HL-60/S4 (cell line): ENCODE results near the gene PDIA2.
"Not testable (repeated sequence)": the region's sequence is repeated elsewhere in the genome, so short reads cannot be mapped to it uniquely, and the experiment has no call there.

ENCODE experiments used
- in situ Hi-C: fragments of 300-500 bp; cut with MboI; formaldehyde crosslinking; loops from 2 replicates; pipeline ENCODE4 v1.14.3; 2022; ENCODE audit warnings: low sequenced_read_pairs

PDIA2 gene, protein sequence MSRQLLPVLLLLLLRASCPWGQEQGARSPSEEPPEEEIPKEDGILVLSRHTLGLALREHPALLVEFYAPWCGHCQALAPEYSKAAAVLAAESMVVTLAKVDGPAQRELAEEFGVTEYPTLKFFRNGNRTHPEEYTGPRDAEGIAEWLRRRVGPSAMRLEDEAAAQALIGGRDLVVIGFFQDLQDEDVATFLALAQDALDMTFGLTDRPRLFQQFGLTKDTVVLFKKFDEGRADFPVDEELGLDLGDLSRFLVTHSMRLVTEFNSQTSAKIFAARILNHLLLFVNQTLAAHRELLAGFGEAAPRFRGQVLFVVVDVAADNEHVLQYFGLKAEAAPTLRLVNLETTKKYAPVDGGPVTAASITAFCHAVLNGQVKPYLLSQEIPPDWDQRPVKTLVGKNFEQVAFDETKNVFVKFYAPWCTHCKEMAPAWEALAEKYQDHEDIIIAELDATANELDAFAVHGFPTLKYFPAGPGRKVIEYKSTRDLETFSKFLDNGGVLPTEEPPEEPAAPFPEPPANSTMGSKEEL

DNA sequence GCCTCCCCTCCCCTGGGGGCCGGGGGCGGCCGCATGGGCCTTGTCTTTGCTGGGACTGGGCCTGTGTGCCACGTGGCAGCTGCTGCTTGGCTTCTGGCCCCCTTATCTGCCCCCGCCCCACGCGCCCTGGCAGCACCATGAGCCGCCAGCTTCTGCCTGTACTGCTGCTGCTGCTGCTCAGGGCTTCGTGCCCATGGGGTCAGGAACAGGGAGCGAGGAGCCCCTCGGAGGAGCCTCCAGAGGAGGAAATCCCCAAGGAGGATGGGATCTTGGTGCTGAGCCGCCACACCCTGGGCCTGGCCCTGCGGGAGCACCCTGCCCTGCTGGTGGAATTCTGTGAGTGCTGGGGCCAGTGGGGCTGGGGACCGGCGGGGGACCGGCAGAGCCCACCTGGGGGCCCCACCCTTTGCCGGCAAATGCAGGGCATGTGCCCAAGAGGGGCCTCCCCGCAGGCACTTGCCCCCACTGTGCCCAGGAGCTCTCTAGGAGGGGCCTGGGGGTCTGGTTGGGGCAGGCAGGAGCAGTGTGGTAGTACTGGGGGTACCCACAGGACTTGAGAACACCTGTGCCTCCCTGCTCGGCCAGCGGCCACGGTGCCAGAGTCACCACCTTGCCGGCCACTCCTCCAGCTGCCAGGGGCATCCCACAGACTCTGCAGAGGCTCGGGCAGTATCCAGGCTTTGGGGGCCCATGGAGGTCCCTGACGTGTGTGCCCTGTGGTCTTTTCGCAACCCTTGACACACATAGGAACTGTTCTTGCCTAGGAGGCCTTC is at the start of gene PDIA2:
Gene PDIA2, plus strand, starts transcription at position 132 of the 773 bp plus-strand sequence. Its CDS starts 6 bp downstream, at position 138.
- in situ Hi-C loops, result no loop called here

DNA sequence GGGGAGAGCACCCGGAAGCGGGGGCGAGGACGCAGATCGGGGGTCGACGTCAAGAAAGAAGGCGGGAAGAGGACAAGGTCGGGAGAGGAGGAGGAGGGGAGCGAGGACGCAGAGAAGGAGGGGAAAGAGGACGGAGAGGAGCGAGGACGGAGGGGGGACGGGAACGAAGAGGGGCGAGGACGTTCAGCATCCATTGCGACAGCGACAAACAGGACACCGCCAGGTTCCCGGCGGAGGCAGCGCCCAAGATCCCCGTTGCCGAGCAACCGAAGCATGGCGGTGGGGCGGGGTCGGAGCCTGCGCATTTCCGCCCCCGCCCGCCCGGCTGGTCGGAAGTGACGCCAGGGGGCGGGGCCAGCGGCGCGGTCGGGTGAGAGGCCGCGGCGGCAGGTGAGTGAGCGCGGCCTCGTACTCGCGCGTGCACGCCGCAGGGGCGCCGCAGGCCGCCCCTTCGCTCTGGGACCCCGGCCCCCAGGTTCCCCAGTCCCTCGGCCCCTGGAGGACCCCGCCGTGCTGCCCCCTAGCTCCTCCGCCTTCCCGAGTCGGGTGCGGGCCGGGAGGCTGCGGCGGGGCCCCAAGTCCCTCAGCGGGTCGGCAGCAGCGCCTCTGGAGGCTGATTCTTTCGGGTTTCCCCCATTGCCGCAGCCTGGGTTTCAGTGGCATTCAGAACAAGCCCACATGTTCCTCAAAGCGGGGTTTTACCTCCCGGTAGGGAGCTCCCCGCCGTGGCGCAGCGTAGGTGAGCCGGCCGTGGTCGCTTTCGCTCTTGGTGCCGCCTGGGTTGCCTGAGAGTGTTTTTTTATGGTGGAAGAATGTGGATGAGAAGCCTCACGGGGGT is 48.3 kb upstream of the PDIA2 start, which contains the start of gene FAM234A:
Gene FAM234A, plus strand, starts transcription at position 354 of the 838 bp plus-strand sequence. CDS start 19,593 bp downstream, outside the sequence.
- in situ Hi-C loops, result no loop called here

DNA sequence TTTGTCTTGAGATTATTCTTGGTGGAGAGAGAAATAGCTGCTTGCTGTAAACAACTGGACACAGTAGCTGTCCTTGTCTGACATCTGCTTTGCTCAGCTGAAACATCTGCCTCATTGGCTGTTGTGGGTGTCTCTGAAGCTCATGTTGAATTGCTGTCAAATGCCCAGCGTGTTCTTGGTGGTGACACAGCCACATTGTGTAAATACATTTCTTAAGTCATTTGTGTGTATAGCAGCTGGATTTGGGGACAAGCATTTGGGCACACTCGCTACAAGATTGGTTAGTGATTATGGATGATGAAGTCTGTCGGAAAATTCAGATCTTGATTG is 43.1 kb upstream of the PDIA2 start:
- in situ Hi-C loops, result no loop called here

DNA sequence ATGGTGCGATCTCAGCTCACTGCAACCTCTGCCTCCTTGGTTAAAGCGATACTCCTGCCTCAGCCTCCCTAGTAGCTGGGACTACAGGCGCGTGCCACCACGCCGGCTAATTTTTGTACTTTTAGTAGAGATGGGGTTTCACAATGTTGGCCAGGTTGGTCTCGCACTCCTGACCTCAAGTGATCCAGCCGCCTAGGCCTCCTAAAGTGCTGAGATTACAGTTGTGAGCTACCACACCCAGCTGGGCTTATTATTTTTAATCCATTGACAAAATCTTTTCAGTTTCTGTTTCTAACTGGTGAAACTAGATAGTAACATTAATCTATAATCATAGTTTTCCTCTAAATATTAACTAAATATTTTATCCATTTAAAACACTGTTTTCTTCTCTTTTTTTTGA is 42.4 kb upstream of the PDIA2 start:
- in situ Hi-C loops, result no loop called here

DNA sequence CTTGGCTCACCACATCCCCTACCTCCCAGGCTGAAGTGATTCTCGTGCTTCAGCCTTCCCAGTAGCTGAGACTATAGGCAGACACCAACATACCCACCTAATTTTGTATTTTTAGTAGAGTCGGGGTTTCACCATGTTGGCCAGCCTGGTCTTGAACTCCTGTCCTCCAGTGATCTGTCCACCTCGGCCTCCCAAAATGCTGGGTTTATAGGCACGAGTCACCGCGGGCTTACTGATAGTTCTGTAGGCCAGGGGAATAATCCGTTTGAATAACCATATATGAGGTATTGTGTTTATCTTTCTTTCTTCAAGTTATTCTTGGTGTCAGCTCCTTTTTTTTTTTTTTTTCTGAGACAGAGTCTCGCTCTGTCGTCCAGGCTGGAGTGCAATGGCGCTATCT is 40.7 kb upstream of the PDIA2 start:
- in situ Hi-C loops, result no loop called here

- in situ Hi-C loops, result no loop called here
Measured at GRCh38 chr16:243348-243747, 39.6 kb upstream of the PDIA2 start.

DNA sequence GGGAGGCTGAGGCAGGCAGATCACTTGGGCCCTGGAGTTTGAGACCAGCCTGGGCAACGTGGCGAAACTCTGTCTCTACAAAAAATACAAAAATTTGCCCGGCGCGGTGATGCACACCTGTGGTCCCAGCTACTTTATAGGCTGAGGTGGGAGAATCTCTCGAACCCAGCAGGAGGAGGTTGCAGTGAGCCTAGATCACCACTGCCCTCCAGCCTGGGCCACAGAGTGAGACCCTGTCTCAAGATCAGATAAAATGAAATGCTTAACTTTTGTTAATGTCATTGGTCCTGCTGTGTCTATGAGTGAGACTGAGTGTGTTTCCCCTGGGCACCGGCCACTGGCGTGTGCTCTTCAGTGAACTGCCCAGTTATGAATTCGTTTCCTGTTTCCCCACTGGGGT is 37.9 kb upstream of the PDIA2 start:
- in situ Hi-C loops, result no loop called here

DNA sequence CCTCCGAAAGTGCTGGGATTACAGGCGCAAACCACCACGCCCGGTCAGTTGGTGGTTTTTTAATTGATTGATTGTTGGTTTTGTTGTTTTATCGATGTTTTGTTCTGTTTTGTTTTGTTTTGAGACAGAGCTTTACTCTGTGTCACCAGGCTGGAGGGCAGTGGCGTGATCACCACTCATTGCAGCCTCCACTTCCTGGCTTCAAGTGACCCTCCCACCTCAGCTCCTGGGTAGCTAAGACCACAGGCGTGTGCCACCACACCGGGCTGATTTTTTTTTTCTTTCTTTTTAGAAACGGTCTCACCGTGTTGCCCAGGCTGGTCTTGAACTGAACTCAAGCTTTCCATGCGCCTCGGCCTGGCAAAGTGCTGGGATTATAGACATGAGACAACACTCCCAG is 35.9 kb upstream of the PDIA2 start:
- in situ Hi-C loops, result no loop called here

GRCh38 chr16:249431-249830 is 33.5 kb upstream of the PDIA2 start:
- in situ Hi-C loops, result no loop called here

DNA sequence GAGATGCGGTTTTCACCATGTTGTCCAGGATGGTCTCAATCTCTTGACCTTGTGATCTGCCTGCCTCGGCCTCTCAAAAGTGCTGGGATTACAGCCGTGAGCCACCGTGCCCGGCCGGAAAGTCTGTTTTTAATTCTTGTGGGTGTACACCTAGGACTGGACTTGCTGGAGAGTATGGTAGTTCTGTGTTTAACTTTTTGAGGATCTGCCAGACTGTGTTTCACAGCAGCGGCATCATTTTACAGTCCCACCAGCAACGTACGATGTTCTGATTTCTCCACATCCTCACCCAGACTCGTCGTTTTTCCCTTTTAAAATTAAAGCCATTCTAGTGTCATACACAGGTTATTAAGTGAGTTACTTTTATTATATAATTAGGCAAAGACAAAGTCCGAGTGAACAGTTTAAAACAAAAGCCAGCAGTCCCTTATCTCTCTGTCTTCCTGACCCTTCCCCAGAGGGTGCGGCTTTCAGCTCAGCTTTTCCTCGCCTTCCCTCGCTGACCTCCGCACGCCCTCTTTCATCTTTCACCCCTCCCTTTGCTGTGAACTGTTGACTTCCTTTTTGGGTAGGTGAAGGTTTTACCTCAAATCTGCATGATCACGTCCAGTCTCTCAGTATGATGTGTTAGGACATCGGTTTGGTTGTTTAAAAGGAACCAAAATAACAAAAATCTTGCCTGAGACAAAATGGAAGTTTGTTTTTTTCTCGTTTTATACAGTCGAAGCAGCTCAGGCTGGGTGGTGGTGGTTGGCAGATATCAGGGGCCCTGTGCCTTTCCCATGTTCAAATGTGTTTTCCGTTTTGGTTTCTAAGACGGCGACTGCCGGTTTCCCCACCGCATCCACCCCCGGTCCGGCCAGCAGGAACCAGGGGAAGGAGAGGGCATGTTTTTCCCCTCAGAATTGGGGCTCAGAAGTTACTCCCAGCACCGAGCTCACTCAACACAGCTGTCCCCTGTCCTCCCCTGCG is 30.3 kb upstream of the PDIA2 start:
- in situ Hi-C loops, result no loop called here

DNA sequence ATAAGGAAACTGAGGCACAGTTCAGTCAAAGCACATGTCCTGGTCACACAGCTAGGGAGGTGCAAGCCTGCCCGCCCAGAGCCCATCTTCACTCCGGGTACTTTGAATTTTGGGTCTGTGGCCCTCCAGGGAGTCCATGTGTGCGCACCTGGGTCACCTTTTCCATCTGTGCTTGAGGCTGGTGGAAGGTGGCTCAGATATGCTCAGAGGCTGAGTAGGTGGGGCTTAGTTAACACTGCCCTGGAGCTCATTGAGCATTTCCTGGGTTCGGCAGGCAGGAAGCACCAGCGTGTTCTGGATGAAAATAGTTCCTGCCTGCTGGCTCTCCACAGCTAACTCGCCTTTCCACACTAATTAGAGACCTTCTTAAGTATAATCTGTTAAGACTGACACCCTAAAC is 29.1 kb upstream of the PDIA2 start:
- in situ Hi-C loops, result no loop called here

- in situ Hi-C loops, result no loop called here
Measured at GRCh38 chr16:254461-254860, 28.5 kb upstream of the PDIA2 start.

DNA sequence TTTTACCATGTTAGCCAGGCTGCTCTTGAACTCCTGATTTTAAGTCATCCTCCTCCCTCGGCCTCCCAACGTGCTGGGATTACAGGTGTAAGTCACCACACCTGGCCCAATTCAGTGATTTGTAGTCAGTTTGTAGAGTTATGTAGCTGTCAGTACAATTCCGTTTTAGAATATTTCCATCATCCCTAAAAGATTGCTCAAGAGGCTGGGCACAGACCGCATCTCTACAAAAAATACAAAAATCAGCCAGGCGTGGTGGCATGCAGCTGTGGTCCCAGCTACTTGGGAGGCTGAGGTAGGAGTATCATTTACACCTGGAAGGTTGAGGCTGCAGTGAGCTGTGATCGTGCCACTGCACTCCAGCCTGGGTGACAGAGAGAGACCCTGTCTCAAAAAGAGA is 27.8 kb upstream of the PDIA2 start:
- in situ Hi-C loops, result no loop called here

GRCh38 chr16:258091-258490 is 24.9 kb upstream of the PDIA2 start:
- in situ Hi-C loops, result not testable (repeated sequence)

- in situ Hi-C loops, result no loop called here
Measured at GRCh38 chr16:259226-259625, 23.7 kb upstream of the PDIA2 start.

GRCh38 chr16:259814-260253 is 23.1 kb upstream of the PDIA2 start:
- in situ Hi-C loops, result no loop called here

- in situ Hi-C loops, result no loop called here
Measured at GRCh38 chr16:260326-260725, 22.6 kb upstream of the PDIA2 start.

- in situ Hi-C loops, result no loop called here
Measured at GRCh38 chr16:261031-261691, 21.8 kb upstream of the PDIA2 start.

GRCh38 chr16:262121-262745 is 20.7 kb upstream of the PDIA2 start:
- in situ Hi-C loops, result no loop called here
